Astrocyte (in vitro differentiated cells and primary cell): ENCODE measurements around the gene SFTPA2.

Experiments
- CTCF ChIP-seq: IDR thresholded peaks from 2 replicates; pipeline ENCODE4 v1.5.1; 2011; ENCODE audit warnings: low read depth, mild to moderate bottlenecking, inconsistent platforms, low read length, moderate library complexity; ENCODE audit not compliant: insufficient read depth
- EZH2 ChIP-seq: IDR thresholded peaks from 2 replicates; pipeline ENCODE4 v1.6.1; 2012; ENCODE audit warnings: mild to moderate bottlenecking, low read length, inconsistent platforms; ENCODE audit not compliant: insufficient read depth

- TF ChIP-seq CTCF (no peak), EZH2 (no peak)
Observed at GRCh38 chr10:79561257-79561656, 1.1 kb upstream of the SFTPA2 start.
